ENCODE results near the gene TNFRSF21.
"Not testable (repeated sequence)": the region's sequence is repeated elsewhere in the genome, so short reads cannot be mapped to it uniquely, and the experiment has no call there.

TNFRSF21 gene

GRCh38 chr6:47235421-47235820, 74.3 kb downstream of the TNFRSF21 start:
- DNase-seq (ENCODE audit: low spot score), result no peak
- no peak for TF ChIP-seq CTCF (IDR thresholded peaks at IDR 0.05; ENCODE audit: extremely low read depth, missing control alignments)

GRCh38 chr6:47234266-47234933, 75.3 kb downstream of the TNFRSF21 start:
- DNase-seq (ENCODE audit: low spot score), result no peak
- no peak for TF ChIP-seq CTCF (IDR thresholded peaks at IDR 0.05; ENCODE audit: extremely low read depth, missing control alignments)

- DNase-seq (ENCODE audit: low spot score), result no peak
- TF ChIP-seq CTCF (IDR thresholded peaks at IDR 0.05; ENCODE audit: extremely low read depth, missing control alignments), result no peak
Observed at GRCh38 chr6:47231151-47231550, 78.6 kb downstream of the TNFRSF21 start.

GRCh38 chr6:47230579-47230978, 79.1 kb downstream of the TNFRSF21 start:
- DNase-seq (ENCODE audit: low spot score), result no peak
- TF ChIP-seq CTCF (IDR thresholded peaks at IDR 0.05; ENCODE audit: extremely low read depth, missing control alignments), result no peak

- no peak for DNase-seq (ENCODE audit: low spot score)
Observed at GRCh38 chr6:47229255-47229654, 80.5 kb downstream of the TNFRSF21 start.

GRCh38 chr6:47228093-47228492, 81.6 kb downstream of the TNFRSF21 start:
- DNase-seq (ENCODE audit: low spot score), result not testable (repeated sequence)

More at GRCh38 chr6:47229255-47229654, 80.5 kb downstream of the TNFRSF21 start:
- TF ChIP-seq CTCF (IDR thresholded peaks at IDR 0.05; ENCODE audit: extremely low read depth, missing control alignments), result no peak

GRCh38 chr6:47223251-47223650, 86.5 kb downstream of the TNFRSF21 start:
- not testable (repeated sequence) for DNase-seq (ENCODE audit: low spot score)

- no peak for TF ChIP-seq CTCF (IDR thresholded peaks at IDR 0.05; ENCODE audit: extremely low read depth, missing control alignments)
- no peak for DNase-seq (ENCODE audit: low spot score)
Observed at GRCh38 chr6:47221565-47221964, 88.1 kb downstream of the TNFRSF21 start.
